ENCODE measurements around the gene FAM200C. TPM values are rescaled to one million over a fixed set of nuclear protein-coding genes. Genes with fewer than 3 reads are reported as not detected.

Gene FAM200C
- total and polyA plus RNA-seq, 2 of the 8 experiments (the other 6 are each of a cell fraction or from before 2014, with no cell fraction given) = 2.6 to 7.3 TPM

DNA sequence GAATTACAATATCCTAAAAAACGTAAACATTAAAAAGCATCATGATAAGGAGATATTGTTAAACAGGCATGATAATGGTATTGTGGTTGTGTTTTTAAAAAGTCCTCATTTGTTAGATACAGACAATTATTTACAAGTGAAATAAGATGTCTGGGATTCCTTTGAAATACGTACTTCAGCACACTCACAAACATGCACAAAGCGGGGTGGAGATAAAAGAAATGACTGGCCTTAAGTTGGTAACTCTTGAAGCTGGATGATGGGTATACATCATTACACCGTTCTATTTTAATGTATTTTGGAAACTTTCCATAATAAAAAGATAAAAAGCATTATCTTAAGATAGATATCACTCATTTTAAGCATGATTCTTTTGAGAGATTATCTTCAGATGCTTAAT is 1.0 kb downstream of the FAM200C start:
- H3K36me3 ChIP-seq (ENCODE audit: control insufficient read depth in 2 of 4, insufficient read depth in 4 of 4, low read length in 3 of 4) = peaks cover under 1 to 16% (median 11%) of the 10 kb centered on the region in 4 experiments; a peak in 6 of 8 replicates
- H2AFZ ChIP-seq (ENCODE audit: low read length) = no peak overlapping the region
- no peaks in the 10 kb centered on the region for H3K79me1 ChIP-seq (ENCODE audit: low read depth, low read length)
- H4K8ac ChIP-seq (ENCODE audit: extremely low read depth, insufficient read depth, low read length) = no peak overlapping the region
- FAIRE-seq = no peak
- H3K79me2 ChIP-seq (ENCODE audit: control insufficient read depth in 1 of 2, insufficient read depth in 2 of 2, low read length in 2 of 2) = peaks cover 0 to 21% of the 10 kb centered on the region in 2 experiments; a peak in 2 of 4 replicates
- POLR2A ChIA-PET (ENCODE audit: partially characterized antibody) = interaction anchor here (0.7 to 1.9 kb wide), 2 partner anchors 23 to 172 kb away, joined by 3 to 4 read pairs; partner anchors contain the start of gene PTTG1
- H3K4ac ChIP-seq (replicated peaks; ENCODE audit: insufficient read length, low read depth, low read length) = no peak overlapping the region
- CTCF ChIA-PET (ENCODE audit: partially characterized antibody) = interaction anchor here (1.3 kb wide), 1 partner anchor 53 kb away, joined by 3 read pairs; no protein-coding TSS in a partner anchor
- WGBS, 2 experiments (ENCODE audit: extremely low coverage in 1 of 2, insufficient coverage in 1 of 2, insufficient read length in 1 of 2, insufficient replicate concordance in 2 of 2, low coverage in 1 of 2, low lambda C conversion rate in 2 of 2, missing lambda C conversion rate in 1 of 2) = 68% methylated on average over 4 of the region's 4 CpGs; no CpG with 5 or more reads in 1 of the 2 experiments
- no peak overlapping the region for H3K23ac ChIP-seq (ENCODE audit: insufficient read length)
- H4K20me1 ChIP-seq (replicated peaks in 1 of 2; ENCODE audit: control insufficient read depth in 1 of 2, insufficient read depth in 2 of 2, low read length in 2 of 2) = no peaks in the 10 kb centered on the region
- no peak overlapping the region for H2BK15ac ChIP-seq (ENCODE audit: low read length)
- no peak for DNase-seq (ENCODE audit: low read depth in 1 of 2, low spot score in 2 of 2)
- no peak overlapping the region for H3K27ac ChIP-seq (ENCODE audit: low read depth, low read length)
- no peak overlapping the region for H4K5ac ChIP-seq (ENCODE audit: insufficient read length, low read depth, low read length)
- no peaks in the 10 kb centered on the region for H3K9me3 ChIP-seq (ENCODE audit: insufficient read depth in 2 of 2, low read depth in 1 of 2, low read length in 1 of 2)
- H2BK12ac ChIP-seq (ENCODE audit: low read depth, low read length) = no peak overlapping the region
- no peak overlapping the region for H3K56ac ChIP-seq (replicated peaks; ENCODE audit: insufficient read length, low read depth, low read length)
- H3K14ac ChIP-seq (ENCODE audit: insufficient read length) = no peak overlapping the region
- H3K4me2 ChIP-seq (ENCODE audit: insufficient read depth in 1 of 2, low read depth in 2 of 2, low read length in 2 of 2) = peak overlapping the region; percentile 87 to 90
- H3K9ac ChIP-seq (replicated peaks in 1 of 4; ENCODE audit: extremely low read depth in 1 of 4, low read depth in 3 of 4, low read length in 3 of 4) = peak overlapping the region in 1 of 4 experiments; percentile 78; a peak in 2 of 7 replicates
- no peak overlapping the region for H4K91ac ChIP-seq (replicated peaks; ENCODE audit: insufficient read length, low read length)
- peaks cover 0 to 5% (median 0%) of the 10 kb centered on the region in 4 experiments; a peak in 3 of 7 replicates for H3K4me1 ChIP-seq (replicated peaks in 1 of 4; ENCODE audit: control insufficient read depth in 3 of 4, insufficient read depth in 4 of 4, low read length in 3 of 4)
- no peak overlapping the region for H2AK5ac ChIP-seq (ENCODE audit: low read depth, low read length)
- H2BK5ac ChIP-seq (ENCODE audit: low read depth, low read length) = no peak overlapping the region
- no peak for TF ChIP-seq TEAD4 (IDR thresholded peaks at IDR 0.05; ENCODE audit: low read depth, low read length)
- TF ChIP-seq TBP (IDR thresholded peaks at IDR 0.05; ENCODE audit: low read depth, low read length) = no peak
- no peak for TF ChIP-seq SP2 (IDR thresholded peaks at IDR 0.05; ENCODE audit: low read length)
- no peak for TF ChIP-seq POU5F1 (IDR thresholded peaks at IDR 0.05; ENCODE audit: low read depth, low read length)
- TF ChIP-seq HDAC6 (IDR thresholded peaks at IDR 0.05; ENCODE audit: low read depth, low read length) = no peak
- no peak for TF ChIP-seq BRCA1 (IDR thresholded peaks at IDR 0.05; ENCODE audit: low read depth, low read length)
- TF ChIP-seq TAF1 (IDR thresholded peaks at IDR 0.05; ENCODE audit: low read depth, low read length) = no peak
- no peak for TF ChIP-seq BACH1 (IDR thresholded peaks at IDR 0.05; ENCODE audit: low read length)
- no peak for TF ChIP-seq SIN3A (conservative IDR thresholded peaks at IDR 0.05 in 1 of 2, IDR thresholded peaks at IDR 0.05 in 1 of 2; ENCODE audit: low read depth in 1 of 2, low read length in 2 of 2)
- TF ChIP-seq RNF2 (IDR thresholded peaks at IDR 0.05; ENCODE audit: borderline replicate concordance, low read depth, low read length, missing control alignments, poor library complexity, severe bottlenecking) = no peak
- TF ChIP-seq POLR2AphosphoS5 (IDR thresholded peaks at IDR 0.05; ENCODE audit: low read depth, low read length) = no peak
- no peak for TF ChIP-seq NRF1 (IDR thresholded peaks at IDR 0.05; ENCODE audit: low read depth, low read length)
- H2BK20ac ChIP-seq (ENCODE audit: low read length) = no peak overlapping the region
- no peak overlapping the region for H3K18ac ChIP-seq (ENCODE audit: extremely low read depth, low read length)
- peak overlapping the region; percentile 63 to 86 (median 83); a peak in 7 of 8 replicates for H3K4me3 ChIP-seq (ENCODE audit: extremely low read depth in 1 of 4, insufficient read depth in 2 of 4, low read depth in 3 of 4, low read length in 4 of 4)
- H2BK120ac ChIP-seq (replicated peaks; ENCODE audit: low read depth, low read length) = no peak overlapping the region
- H3K23me2 ChIP-seq (ENCODE audit: low read depth, low read length) = peaks cover 3% of the 10 kb centered on the region
- H3K27me3 ChIP-seq (replicated peaks in 1 of 4; ENCODE audit: control insufficient read depth in 3 of 4, extremely low read depth in 1 of 4, insufficient read depth in 3 of 4, low read length in 3 of 4) = no peaks in the 10 kb centered on the region

Data from H1 (cell line).